Endothelial cell of umbilical vein (primary cell): Measurements from ENCODE around the gene NEO1. TPM values are rescaled to one million over a fixed set of nuclear protein-coding genes. Genes with fewer than 3 reads are reported as not detected.

Experiments used
- BruUV-seq: library from RNA; stranded (reverse); fragments of 400-500 nt; replicated peaks from 2 replicates; lab custom pipeline; 2021; lab: Mats Ljungman, UMichigan
- CTCF ChIA-PET: fragments of 300-600, 350-600 bp; sonication (Branson Sonifier 250); formaldehyde crosslinking; loops from one replicate; lab custom pipeline; 2021; ENCODE audit warnings: antibody characterized with exemption, inconsistent platforms; lab: Charles Lee
- POLR2A ChIA-PET: fragments of 300-600, 350-600 bp; sonication (Branson Sonifier 250); formaldehyde crosslinking; loops from one replicate; lab custom pipeline; 2021; ENCODE audit warnings: antibody characterized with exemption, inconsistent platforms; lab: Charles Lee
- DNase-seq: peaks from one replicate; pipeline ENCODE4 v3.0.0-alpha.2; 2011; ENCODE audit warnings: low read depth, low spot score
- FAIRE-seq: peaks from 2 replicates; lab custom pipeline; 2011; peaks lifted over from hg19 to GRCh38; lab: Jason Lieb, UNC
- H2AFZ ChIP-seq: 2 replicates; pipeline ENCODE4 v1.6.0; 2012; ENCODE audit warnings: low read depth, low read length, control low read depth, inconsistent platforms
- H3K27ac ChIP-seq: 2 replicates; pipeline ENCODE4 v1.5.1; 2011; ENCODE audit warnings: low read depth, mild to moderate bottlenecking, control low read depth, low read length, moderate library complexity; ENCODE audit not compliant: insufficient read depth
- H3K27me3 ChIP-seq, 2 experiments: 2 replicates each; pipeline versions ENCODE4 v1.6.0 to v1.6.1; 2011; ENCODE audit warnings: low read length in 2 of 2, mixed read lengths in 1 of 2; ENCODE audit not compliant: control insufficient read depth in 2 of 2, insufficient read depth in 2 of 2
- H3K36me3 ChIP-seq, 2 experiments: 2 replicates in 1 of 2; 3 replicates in 1 of 2; pipeline ENCODE4 v1.5.1; 2011; ENCODE audit warnings: low read length in 2 of 2, mild to moderate bottlenecking in 1 of 2, moderate library complexity in 1 of 2; ENCODE audit not compliant: control insufficient read depth in 2 of 2, insufficient read depth in 2 of 2; ENCODE audit errors: extremely low read depth in 1 of 2
- H3K4me1 ChIP-seq: 3 replicates; pipeline ENCODE4 v1.5.1; 2011; ENCODE audit warnings: mild to moderate bottlenecking, low read length; ENCODE audit not compliant: control insufficient read depth, insufficient read depth; ENCODE audit errors: extremely low read depth
- H3K4me2 ChIP-seq: 2 replicates; pipeline ENCODE4 v1.6.1; 2011; ENCODE audit warnings: low read length, control low read depth, mixed read lengths; ENCODE audit not compliant: insufficient read depth
- H3K4me3 ChIP-seq, 3 experiments: fragments of 200-600 bp in 1 of 3; sonication (generic), shearing (Covaris generic) in 1 of 3; replicated peaks in 1 of 3; 2 replicates each; pipeline ENCODE4 v1.5.1; 2011 to 2016; ENCODE audit warnings: control low read depth in 3 of 3, low read length in 3 of 3, mild to moderate bottlenecking in 2 of 3, inconsistent platforms in 1 of 3, low read depth in 1 of 3, moderate library complexity in 1 of 3; ENCODE audit not compliant: insufficient read depth in 1 of 3
- H3K79me2 ChIP-seq: 2 replicates; pipeline ENCODE4 v1.6.0; 2012; ENCODE audit warnings: low read length, inconsistent platforms; ENCODE audit not compliant: control insufficient read depth, insufficient read depth
- H3K9ac ChIP-seq: replicated peaks from 2 replicates; pipeline ENCODE3; 2011; ENCODE audit warnings: low read length, control low read depth; ENCODE audit not compliant: insufficient read depth; ENCODE audit errors: extremely low read depth
- H3K9me1 ChIP-seq: replicated peaks from 3 replicates; pipeline ENCODE4 v1.6.0; 2011; ENCODE audit warnings: mild to moderate bottlenecking, low read length; ENCODE audit not compliant: control insufficient read depth, insufficient read depth; ENCODE audit errors: extremely low read depth
- H3K9me3 ChIP-seq: replicated peaks from 2 replicates; pipeline ENCODE4 v1.5.1; 2012; ENCODE audit warnings: low read length, inconsistent platforms; ENCODE audit not compliant: control insufficient read depth, insufficient read depth
- H4K20me1 ChIP-seq: replicated peaks from 2 replicates; pipeline ENCODE3; 2011; ENCODE audit warnings: mild to moderate bottlenecking, low read length; ENCODE audit not compliant: control insufficient read depth, insufficient read depth; ENCODE audit errors: extremely low read depth
- EZH2 ChIP-seq: IDR thresholded peaks from 2 replicates; pipeline ENCODE4 v1.6.1; 2012; ENCODE audit warnings: borderline replicate concordance, low read depth, mild to moderate bottlenecking, moderate library complexity, low read length, inconsistent platforms; ENCODE audit not compliant: severe bottlenecking
- FOS ChIP-seq: IDR thresholded peaks from 2 replicates; pipeline ENCODE4 v1.6.1; 2011; ENCODE audit warnings: mild to moderate bottlenecking, low read length, moderate library complexity, borderline replicate concordance; ENCODE audit not compliant: insufficient read depth
- GATA2 ChIP-seq: IDR thresholded peaks from 2 replicates; pipeline ENCODE4 v1.7.0; 2011; ENCODE audit warnings: low read depth, mild to moderate bottlenecking, moderate library complexity, mixed read lengths, low read length; ENCODE audit not compliant: insufficient read length, insufficient read depth
- JUN ChIP-seq: IDR thresholded peaks from 2 replicates; pipeline ENCODE4 v1.6.1; 2011; ENCODE audit warnings: borderline replicate concordance, low read depth; ENCODE audit not compliant: insufficient read length, insufficient read depth
- MYC ChIP-seq: IDR thresholded peaks from one replicate; pipeline ENCODE4 v1.6.1; 2011; ENCODE audit warnings: mild to moderate bottlenecking, low read depth, low read length
- POLR2A ChIP-seq: IDR thresholded peaks from 2 replicates; pipeline ENCODE4 v1.6.1; 2012; ENCODE audit warnings: low read depth, mild to moderate bottlenecking, control low read depth, low read length
- POLR2AphosphoS5 ChIP-seq: IDR thresholded peaks from 2 replicates; pipeline ENCODE4 v1.6.1; 2012; ENCODE audit warnings: low read depth, mild to moderate bottlenecking, control low read depth, low read length, moderate library complexity; ENCODE audit not compliant: insufficient read depth
- dilution Hi-C: fragments of 300-500 bp; cut with MboI; formaldehyde crosslinking; loops from one replicate; pipeline ENCODE4 v1.15.0; 2019; ENCODE audit warnings: low sequenced_read_pairs; ENCODE audit not compliant: extremely low pct_ligation_motif_present
- intact Hi-C: fragments of 100-400 bp; cut with micrococcal nuclease; formaldehyde crosslinking; loops from one replicate; pipeline ENCODE4 v1.10.0; 2022
- polyA plus RNA-seq, 4 experiments: library from polyadenylated mRNA; depleted of rRNA in 3 of 4; stranded (reverse) in 3 of 4; unstranded in 1 of 4; fragments of >200 nt; gene quantifications; 2 replicates each; pipeline versions ENCODE4 v1.2.1 to v1.2.3, GENCODE V29; 2011 to 2012; ENCODE audit warnings: missing spikeins in 1 of 4
- total RNA-seq: library from RNA; stranded (reverse); gene quantifications from 2 replicates; pipeline ENCODE4 v1.2.3, GENCODE V29; 2021
- TF ChIP-seq, protein P1 (sequence below): IDR thresholded peaks from 2 replicates; pipeline ENCODE4 v1.6.1; 2011; ENCODE audit not compliant: insufficient read depth, insufficient read length
- TF ChIP-seq, protein P2 (sequence below), 2 donors: IDR thresholded peaks; 1 replicate in 1 of 2; 2 replicates in 1 of 2; pipeline ENCODE4 v1.5.1; 2011; ENCODE audit warnings: low read length in 2 of 2, mild to moderate bottlenecking in 2 of 2, moderate library complexity in 2 of 2, control low read depth in 1 of 2, inconsistent platforms in 1 of 2, low read depth in 1 of 2; ENCODE audit not compliant: insufficient read depth in 1 of 2; ENCODE audit errors: extremely low read depth in 1 of 2

NEO1 gene
- total and polyA plus RNA-seq, 2 donors (not counting 3 experiments of a cell fraction or from before 2014, with no cell fraction given): 0.12 to 0.35 TPM

DNA sequence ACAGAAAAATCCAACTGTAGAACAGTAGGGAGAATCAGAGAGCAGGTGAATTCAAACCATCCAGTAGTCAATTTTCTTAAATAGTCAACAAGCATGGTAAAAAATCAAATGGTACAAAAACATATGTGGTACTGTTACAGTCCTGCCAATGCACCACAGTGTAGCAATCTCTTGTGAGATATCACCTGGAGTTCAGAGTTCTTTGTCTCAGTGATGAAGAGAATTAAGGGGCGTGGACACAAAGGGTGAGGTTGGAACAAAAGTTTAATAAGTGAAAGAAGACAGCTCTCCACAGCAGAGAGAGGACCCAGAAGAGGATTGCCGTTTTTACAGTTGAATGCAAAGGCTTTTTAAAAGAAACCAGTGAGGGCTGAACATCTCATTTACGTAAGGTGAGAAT lies 113.2 kb downstream of the NEO1 start:
- Histone ChIP-seq H3K79me2 (no peaks in the 10 kb centered on the region), H3K9me3 (no peaks in the 10 kb centered on the region), H2AFZ (no peak overlapping the region), H3K4me1 (no peaks in the 10 kb centered on the region), H4K20me1 (no peaks in the 10 kb centered on the region), H3K4me3 (no peak overlapping the region), H3K27me3 (no peaks in the 10 kb centered on the region), H3K4me2 (no peak overlapping the region), H3K27ac (no peak overlapping the region), H3K9ac (no peak overlapping the region), H3K9me1 (no peaks in the 10 kb centered on the region), H3K36me3 (no peaks in the 10 kb centered on the region)
- ChIA-PET POLR2A (no interaction called here), CTCF (no interaction called here)
- DNase-seq (no peak), FAIRE-seq (no peak)
- BruUV-seq: no TSS peak
- no peak for TF ChIP-seq MYC
- no peak for TF ChIP-seq EZH2
- no peak for TF ChIP-seq POLR2AphosphoS5
- no peak for TF ChIP-seq JUN
- no peak for TF ChIP-seq POLR2A
- dilution Hi-C loops (no loop called here), intact Hi-C loops (no loop called here)

DNA sequence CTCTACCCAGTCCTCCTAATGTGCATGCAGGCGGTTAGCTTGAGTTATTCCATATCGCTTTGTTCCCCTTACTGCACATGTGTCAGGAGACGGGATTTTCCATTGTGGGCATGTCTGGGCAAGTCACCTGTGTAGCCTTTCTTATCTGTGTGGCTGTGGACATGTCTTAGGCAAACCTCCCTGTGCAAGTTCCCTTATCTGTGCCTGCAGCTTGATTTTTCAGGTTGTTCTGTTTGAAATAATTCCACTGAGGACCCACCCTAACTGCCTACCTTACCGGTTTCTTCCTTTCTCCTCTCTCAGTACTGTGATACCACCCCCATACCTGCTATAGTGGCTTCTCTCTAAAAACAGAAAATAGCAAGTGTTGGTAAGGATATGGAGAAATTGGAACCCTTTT lies 113.6 kb downstream of the NEO1 start:
- Histone ChIP-seq H3K27me3 (no peaks in the 10 kb centered on the region), H3K9me1 (no peaks in the 10 kb centered on the region), H2AFZ (no peak overlapping the region), H3K36me3 (no peaks in the 10 kb centered on the region), H3K9ac (no peak overlapping the region), H3K4me2 (no peak overlapping the region), H3K9me3 (no peaks in the 10 kb centered on the region), H3K27ac (no peak overlapping the region), H3K4me3 (no peak overlapping the region), H4K20me1 (no peaks in the 10 kb centered on the region), H3K4me1 (no peaks in the 10 kb centered on the region), H3K79me2 (no peaks in the 10 kb centered on the region)
- dilution Hi-C loops: no loop called here
- intact Hi-C loops: no loop called here
- no TSS peak for BruUV-seq
- no peak for DNase-seq
- POLR2A ChIA-PET: no interaction called here
- TF ChIP-seq, protein P1, sequence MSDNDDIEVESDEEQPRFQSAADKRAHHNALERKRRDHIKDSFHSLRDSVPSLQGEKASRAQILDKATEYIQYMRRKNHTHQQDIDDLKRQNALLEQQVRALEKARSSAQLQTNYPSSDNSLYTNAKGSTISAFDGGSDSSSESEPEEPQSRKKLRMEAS: no peak
- TF ChIP-seq FOS: no peak
- TF ChIP-seq POLR2A: no peak
- no peak for TF ChIP-seq GATA2
- no peak for TF ChIP-seq MYC
- TF ChIP-seq EZH2: no peak
- TF ChIP-seq JUN: no peak
- TF ChIP-seq, protein P2, sequence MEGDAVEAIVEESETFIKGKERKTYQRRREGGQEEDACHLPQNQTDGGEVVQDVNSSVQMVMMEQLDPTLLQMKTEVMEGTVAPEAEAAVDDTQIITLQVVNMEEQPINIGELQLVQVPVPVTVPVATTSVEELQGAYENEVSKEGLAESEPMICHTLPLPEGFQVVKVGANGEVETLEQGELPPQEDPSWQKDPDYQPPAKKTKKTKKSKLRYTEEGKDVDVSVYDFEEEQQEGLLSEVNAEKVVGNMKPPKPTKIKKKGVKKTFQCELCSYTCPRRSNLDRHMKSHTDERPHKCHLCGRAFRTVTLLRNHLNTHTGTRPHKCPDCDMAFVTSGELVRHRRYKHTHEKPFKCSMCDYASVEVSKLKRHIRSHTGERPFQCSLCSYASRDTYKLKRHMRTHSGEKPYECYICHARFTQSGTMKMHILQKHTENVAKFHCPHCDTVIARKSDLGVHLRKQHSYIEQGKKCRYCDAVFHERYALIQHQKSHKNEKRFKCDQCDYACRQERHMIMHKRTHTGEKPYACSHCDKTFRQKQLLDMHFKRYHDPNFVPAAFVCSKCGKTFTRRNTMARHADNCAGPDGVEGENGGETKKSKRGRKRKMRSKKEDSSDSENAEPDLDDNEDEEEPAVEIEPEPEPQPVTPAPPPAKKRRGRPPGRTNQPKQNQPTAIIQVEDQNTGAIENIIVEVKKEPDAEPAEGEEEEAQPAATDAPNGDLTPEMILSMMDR (IDR thresholded peaks at IDR 0.05; ENCODE audit: extremely low read depth in 1 of 2, insufficient read depth in 1 of 2, low read depth in 1 of 2, low read length in 2 of 2): no peak
- no peak for TF ChIP-seq POLR2AphosphoS5
- CTCF ChIA-PET: no interaction called here
- no peak for FAIRE-seq
